GM19438 (cell line): Measurements from ENCODE around the gene YWHAQ.

ENCODE experiments used
- ATAC-seq: cut with Tn5 transposase; IDR thresholded peaks from one replicate; pipeline ENCODE4 v1.9.1; 2021; ENCODE audit warnings: low read depth; ENCODE audit not compliant: unreplicated experiment

YWHAQ gene

DNA sequence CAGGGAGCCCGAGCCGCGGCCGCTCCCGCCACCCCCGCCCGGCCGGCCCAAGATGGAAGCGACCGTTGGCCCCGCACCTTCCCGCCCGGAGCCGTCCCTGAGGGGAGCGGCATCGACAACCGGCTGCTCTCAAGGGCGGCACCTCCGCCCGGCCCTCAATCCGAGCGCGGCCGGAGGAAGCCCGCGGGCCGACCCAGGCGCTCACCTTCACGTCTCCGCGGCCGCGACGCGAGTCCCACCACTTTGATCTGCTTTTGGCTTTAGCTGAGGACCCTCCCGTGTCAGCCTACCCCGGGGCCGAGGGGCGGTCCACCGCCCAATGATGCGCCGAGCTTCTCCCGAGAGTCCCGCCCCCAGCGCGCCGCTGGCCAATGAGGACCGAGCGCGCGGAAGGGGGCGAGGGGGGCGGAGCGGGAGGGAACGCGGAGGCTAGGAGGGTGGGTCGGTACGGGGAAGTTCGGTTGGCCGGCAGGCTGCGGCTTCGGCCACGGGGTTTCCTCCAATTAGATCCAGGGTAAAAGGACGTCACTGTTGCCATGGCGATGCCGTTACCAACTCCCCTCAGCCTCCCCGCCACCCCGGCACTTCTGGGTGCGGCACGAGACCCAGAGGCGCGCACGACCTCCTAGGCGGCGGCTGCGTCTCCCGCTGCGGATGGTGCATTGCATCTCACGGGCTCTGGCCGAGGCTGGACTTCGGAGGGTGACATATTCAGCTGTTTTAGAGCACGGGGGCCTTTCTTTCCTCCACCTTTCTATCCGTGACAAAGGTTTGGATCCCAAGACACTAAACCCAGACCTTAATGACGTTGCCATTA, at the start of gene YWHAQ:
Gene YWHAQ, minus strand, starts transcription at position 262 of the 817 bp plus-strand sequence. CDS start 545 bp downstream, outside the sequence.
- ATAC-seq: peak; percentile 93

DNA sequence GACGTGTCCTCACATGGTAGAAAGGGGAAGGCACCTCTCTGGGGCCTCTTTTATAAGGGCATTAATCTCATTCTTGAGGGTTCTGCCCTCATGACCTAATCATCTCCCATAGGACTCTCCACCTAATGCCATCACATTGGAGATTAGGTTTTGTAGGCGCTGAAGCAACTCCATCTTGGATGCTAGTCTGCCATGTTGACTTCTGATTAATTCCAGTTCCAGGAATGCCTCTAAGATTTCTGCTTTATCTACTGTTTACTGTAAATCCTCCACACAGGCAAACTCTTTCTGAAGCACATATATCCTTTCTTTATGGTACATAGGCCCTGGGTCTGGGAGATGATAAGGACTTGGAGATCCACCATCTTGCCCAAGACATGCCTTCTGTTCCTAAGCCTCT, 49.3 kb upstream of the YWHAQ start:
- ATAC-seq: no peak

DNA sequence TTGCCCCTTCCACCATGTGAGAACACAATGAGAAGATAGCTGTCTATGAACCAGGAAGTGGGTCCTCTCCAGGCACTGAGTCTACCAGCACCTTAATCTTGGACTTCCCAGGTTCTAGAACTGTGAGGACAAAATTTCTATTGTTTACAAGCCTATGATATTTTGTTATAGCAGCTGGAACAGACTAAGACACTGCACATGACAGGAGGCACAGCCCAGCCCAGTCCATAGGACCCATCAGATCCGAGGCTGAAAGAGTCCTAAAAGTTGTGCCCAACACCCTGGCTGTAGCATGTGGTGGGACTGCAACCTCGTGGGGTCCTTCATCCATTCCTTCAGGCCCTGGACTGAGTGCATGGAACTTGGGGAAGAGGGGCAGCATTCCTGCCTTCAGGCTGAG, 48.4 kb upstream of the YWHAQ start:
- no peak for ATAC-seq

DNA sequence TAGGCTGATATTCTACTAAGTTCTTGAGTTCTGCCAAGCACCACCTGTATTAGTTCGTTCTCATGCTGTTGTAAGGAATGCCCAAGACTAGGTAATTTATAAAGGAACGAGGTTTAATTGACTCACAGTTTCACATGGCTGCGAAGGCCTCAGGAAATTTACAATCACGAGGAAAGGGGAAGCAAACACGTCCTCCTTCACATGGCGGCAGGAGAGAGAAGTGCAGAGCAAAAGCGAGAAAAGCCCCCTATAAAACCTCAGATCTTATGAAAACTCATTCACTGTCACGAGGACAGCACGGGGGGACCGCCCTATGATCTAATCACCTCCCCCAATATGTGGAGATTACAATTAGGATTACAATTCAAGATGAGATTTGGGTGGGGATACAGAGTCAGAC, 47.7 kb upstream of the YWHAQ start:
- ATAC-seq: no peak

DNA sequence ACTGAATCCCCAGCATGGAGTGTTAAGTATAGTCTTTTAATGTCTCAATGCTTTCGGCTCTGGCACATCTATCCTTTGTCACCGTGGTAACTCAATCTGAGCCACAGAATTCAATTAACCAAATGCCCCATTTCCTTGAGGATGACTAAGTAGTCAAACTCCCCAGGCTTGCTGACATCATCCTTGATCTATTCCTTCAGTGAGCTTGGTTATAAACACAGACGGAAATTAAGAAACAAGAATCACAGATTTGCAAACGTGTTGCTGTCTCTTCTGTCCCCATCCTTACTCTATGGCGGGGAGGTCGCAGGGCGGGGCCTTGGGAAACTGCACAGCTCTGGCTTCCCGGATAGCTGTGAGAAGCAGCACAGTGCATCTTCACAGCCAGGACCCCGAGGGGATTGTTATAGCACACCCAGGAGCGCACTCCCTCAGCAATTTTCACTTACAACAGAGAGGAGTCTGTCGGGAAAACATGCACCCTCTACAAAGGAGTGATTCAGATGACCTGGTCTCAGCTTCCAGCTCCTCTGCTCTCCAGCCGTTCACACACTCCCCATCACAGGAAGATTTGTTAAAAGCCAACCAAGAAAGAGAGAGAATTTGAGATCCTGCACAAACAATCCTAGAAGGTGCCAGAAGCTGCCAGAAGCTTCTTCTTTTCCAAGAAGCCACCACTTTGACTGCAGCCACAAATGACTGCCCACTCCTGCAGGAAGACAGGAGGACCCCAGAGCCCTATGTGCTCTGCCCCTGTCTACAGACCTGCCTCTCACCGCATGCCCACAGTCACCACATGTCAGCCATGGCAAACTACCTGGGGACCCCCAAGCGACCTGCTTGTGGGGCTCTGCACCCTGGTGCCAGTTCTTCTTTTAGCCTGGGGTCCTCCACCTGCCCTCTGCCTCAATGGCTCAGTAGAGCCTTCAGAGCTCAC, 44.9 kb upstream of the YWHAQ start:
- ATAC-seq: no peak

DNA sequence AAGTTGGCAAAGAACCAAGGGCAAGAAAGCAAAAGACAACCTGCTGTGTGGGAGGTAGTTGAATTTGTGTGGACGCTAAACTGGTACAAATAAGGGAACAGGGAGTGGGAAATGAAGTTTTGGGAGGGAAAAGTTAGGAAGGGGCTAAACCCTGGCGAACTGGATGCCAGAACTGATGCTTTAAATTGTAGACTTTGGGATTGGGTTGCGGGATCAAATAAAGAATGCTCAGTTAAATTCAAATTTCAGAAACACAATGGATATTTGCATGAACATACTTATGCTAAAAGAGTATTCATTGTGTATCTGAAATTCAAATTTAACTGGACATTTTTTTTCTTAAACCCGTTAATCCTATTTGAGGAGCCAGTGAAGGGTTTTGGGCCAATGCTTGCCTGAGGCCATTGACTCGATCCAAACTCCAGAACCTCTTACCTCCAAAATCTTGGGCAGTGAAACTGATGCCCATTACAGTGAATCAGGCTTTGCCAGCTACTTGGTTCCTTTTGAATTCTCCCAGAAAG, 44.2 kb upstream of the YWHAQ start:
- ATAC-seq: no peak

DNA sequence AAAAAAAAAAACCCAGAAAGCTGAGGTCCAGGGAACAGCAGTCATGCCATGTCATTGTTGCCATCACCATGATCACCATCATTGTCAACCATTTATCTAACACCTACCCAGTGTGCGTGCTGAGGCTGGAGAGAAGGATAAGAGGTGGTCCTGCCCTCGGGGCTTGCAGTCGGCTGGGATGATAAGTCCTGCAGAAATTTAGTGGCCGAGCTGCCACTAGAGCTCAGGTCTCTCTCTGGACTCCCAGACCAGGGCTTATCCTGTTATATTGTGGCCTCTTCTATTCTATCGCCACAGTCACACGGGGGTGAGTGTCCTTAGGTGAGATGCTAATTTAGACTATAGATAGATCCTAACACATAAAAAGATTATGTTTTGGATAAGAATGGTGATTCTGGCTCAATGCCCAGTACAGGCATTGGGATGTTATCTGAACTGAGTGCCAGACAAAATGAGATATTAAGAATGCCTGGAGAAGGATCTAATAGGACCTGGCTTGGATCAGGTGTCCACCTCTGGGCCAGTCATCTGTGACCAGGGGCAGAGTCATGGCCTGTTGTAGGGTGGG, 43.2 kb upstream of the YWHAQ start:
- no peak for ATAC-seq

DNA sequence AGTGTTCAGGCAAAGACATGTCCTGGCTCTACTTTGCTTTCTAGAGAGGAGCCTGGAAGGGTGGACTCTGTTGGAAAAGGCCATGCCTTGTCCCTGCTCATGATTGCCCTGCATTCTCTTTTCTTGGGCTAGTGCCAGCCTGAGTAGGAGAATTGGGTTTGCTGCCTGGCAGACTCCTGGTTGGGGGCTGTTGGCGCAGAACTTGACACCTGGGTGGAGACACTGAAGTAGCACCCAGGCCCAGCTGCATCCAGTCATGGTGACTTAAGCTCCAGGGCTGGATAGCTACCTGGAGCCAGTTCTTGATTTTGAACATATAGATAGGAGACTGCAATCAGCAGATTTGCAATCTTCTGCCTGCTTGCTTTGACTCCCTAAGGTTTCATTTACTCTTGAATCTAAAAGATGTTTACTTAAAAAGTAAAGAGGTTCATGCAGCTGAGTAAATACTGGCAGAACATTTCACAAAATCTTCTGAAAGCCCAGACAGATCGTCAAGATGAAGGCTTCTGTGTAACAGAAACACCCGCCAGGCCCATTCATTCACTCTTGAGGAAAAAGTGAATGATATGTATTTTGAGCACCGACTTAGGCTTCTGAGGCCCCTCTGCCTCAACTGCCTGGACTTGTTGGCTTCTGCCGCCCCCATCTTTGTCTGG, 38.0 kb upstream of the YWHAQ start:
- no peak for ATAC-seq

DNA sequence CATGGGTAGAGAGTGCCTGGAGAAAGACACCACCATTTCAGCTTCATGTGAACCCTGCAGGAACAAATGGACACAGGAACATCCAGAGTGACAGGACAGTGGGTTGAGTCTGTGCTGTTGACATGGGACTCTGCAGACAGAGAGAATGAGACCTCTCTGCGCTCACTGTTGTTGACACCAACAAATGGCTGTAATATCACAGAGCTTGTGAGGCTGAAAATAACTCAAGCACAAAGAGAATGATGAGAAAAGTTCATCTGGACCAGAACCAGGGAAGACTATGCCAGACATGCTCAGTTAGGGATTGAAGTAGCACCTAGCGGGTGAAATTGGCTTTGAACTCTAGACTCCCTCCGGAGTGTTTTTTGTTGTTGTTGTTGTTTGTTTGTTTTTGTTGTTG, 37.0 kb upstream of the YWHAQ start:
- ATAC-seq: no peak

DNA sequence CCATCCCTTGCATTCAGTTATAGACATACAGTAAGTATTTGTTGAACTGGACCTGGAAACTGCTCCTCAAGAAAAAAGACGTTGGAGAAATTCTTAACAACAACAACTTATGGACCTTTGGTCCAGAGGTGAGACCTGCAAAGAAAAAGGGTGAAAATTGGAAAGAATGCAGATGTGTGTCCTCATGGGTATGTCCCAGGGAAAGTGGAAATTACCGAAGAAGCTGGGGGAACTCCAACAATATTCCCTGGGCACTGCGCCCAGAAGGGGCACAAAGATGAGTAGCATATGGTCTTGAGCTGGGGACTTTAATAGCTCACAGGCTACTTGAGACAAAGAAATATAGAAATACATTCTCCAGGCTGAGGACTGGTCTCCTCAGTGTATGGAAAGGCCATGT, 35.5 kb upstream of the YWHAQ start:
- ATAC-seq: no peak

DNA sequence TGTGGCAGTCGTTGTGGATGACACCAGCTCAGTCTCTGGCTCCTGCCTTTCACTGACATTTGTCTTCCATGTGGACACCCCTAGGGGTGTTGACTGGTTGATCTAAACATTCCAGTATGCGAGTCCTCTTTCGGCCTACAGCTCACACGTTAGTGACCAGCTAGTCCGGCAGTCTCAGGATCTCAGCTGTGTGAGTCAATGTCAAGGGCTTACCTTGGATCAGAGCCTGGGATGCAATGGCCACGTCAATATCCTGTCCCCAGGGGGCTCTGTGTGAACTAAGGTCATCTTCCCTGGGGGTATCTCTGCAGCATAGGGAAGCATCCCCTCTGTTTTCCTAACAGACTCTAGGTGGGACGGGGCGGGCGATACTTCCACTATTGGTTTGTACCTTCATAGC, 35.1 kb upstream of the YWHAQ start:
- no peak for ATAC-seq

DNA sequence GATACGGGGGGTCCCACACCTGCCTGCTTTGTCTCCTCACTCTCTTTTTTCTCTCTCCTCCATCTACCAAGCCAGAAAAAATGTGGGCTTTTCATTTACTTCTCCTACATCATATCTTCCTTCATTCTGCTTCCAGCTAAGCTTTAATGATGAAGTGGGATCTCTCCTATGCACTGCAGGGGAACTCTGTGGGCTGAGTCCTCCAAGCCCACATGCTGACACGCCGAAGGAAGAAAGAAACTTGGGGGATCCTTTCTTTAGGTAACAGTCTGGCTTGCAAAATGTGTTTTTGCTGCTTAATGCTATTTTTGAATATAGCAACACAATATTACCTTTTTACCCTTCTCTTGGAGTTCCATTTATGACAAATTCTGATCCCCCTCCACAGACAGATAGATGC, 33.6 kb upstream of the YWHAQ start:
- no peak for ATAC-seq

DNA sequence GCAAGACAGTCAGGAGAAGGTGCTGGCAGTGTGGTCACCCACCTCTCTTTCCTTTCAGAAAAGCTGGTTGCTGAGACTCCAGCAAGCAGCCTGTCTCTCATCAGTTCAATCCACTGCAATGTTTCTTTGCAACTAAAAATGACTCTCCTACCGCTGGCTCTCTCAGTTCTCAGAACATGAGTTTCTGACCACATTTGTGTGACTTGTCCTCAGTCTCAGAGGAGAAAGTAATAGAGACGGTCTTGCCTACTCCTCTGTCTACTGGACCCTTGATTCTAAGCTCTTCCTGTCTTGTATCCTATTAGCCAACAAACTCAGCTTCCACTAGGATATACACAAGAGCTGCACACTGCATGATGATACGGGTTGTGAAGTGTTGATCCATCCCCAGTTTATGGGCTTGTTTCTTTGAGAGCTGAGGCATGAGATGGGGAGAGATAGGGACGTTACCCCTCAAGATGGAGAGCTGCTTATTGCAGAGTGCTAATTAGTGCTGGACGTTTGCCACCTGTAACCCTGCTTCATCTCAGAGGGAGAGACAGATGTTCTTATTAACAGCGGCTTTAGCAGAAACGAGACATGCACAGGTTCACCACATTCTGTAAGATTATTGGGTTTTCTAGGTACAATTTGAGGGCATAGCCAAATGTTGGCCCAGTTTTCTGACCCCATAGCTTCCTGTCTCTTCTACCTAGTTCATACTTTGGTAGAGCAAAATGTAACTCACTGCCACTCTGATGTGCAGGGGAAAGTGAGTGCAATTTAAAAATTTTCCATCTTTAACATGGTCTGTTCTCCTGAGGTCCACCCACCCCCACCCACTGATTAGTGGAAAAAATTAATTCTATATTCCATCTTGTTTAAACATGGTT, 32.4 kb upstream of the YWHAQ start:
- peak; percentile 64 for ATAC-seq

DNA sequence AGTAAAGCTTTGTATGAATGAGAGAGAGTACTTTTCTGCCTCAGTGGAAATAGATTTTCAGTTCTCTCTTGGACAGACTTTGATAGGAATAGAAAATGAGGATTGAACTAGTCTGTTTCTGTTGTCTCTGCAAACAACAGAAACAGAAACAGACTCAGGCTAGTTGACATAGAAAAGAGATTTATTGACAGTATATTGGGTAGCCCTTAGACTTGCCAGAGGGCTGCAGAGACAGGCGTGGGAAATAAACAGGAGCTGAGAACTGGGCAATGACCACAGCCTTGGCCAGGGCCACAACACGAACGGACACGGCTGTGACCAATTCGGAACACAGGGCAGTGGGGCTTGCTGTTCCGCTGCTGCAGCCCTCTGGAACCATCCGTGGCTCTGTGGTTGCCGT, 30.5 kb upstream of the YWHAQ start:
- no peak for ATAC-seq

DNA sequence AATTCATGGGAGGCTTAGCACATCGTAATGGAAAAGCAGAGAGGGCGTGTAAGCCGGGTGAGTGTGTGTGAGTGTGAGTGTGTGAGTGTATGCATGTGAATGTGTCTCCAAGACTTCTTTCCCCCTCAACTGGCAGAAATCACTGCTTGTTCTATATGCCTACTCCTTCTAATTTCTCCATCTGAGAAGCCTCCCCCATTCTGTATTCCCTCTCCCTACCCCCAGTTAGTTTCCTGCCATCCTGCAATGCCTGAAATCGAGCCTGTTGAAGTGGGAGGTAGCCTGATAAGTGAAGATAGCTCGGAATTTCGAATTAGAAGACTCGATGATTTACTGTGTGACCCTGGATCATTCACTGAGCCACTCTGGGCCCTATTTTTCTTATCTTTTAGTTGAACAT, 30.0 kb upstream of the YWHAQ start:
- ATAC-seq: no peak

DNA sequence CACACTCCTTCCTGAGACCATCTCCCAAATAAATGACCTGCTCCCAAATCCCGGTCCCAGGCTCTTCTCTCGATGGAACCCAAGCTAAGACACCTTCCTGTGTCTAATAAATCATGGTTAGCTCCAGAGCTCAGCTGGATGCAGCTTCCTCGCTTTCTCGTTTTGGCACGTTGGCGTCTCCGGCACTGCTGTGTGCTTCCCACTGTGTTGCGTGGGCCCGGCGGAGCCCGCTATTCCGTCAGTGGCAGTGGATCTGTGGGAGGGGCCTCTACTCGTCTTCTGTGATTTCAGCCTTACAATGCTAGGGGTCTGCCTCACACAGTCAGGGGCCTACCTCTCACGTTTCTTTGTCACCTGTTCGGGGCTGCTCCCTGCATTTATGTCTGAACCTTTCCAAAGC, 29.4 kb upstream of the YWHAQ start:
- ATAC-seq: no peak

DNA sequence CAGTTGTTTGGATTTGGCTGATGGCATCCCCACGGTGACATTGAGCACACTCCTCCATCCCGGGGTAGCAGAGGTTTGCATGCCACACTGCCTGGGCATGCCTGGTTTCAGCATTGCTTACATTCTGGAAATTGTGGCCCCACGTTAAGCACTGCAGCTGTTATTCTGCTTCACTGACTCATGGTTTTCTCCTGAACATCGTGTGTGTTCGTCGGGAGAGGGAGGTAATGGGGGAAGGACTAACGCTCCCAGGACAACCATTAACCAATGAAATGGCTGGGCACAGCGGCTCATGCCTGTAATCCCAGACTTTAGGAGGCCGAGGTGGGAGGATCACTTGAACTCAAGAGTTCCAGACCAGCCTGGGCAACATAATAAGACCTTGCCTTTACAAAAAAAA, 28.2 kb upstream of the YWHAQ start:
- ATAC-seq: no peak

DNA sequence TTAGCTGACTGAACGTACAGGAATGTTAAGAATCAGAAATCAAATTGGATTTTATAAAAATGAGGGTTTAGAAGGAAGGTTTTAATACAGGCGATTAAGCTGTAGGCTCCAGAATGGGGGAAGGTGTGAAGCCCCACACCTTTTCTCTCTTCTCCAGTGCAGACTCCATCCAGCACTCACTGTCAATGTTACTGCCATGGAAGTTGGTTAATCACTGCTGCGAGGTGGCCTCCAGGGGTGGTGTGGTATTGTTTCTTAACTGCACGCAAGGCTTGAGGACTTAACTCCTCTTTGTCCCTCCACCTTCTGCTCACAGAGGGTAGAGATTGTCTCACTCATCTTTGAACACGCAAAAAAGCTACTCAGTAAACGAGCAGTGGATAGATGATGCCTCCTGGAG, 26.9 kb upstream of the YWHAQ start:
- ATAC-seq: no peak

DNA sequence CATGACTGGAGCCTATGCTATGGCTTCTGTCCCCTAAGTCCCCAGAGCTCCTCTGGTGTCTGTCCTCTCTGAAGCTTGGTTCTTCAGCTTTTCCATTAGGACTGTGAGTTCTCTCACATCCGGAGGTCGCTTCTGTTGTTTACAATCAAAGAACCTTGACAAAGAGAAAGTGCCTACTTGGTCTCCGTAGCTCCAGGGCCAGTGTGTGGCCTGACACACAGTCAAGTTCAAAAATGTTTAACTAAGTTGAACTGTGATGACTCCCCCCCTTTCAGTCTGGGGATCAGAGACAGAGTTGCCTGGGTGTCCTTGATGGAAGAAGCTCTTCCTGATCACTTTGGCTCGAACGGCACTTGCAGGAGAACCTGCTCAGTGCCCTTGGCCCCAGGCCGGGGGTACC, 26.3 kb upstream of the YWHAQ start:
- no peak for ATAC-seq
